GM12873 (cell line): ENCODE results near the gene TPMT.

Experiments used
- TF ChIP-seq, protein P1 (sequence below): IDR thresholded peaks from 2 replicates; pipeline ENCODE4 v1.5.1; 2012; ENCODE audit warnings: low read depth, mild to moderate bottlenecking, moderate library complexity, low read length, control low read depth; ENCODE audit not compliant: insufficient read depth; ENCODE audit errors: missing control alignments

The TPMT gene

DNA sequence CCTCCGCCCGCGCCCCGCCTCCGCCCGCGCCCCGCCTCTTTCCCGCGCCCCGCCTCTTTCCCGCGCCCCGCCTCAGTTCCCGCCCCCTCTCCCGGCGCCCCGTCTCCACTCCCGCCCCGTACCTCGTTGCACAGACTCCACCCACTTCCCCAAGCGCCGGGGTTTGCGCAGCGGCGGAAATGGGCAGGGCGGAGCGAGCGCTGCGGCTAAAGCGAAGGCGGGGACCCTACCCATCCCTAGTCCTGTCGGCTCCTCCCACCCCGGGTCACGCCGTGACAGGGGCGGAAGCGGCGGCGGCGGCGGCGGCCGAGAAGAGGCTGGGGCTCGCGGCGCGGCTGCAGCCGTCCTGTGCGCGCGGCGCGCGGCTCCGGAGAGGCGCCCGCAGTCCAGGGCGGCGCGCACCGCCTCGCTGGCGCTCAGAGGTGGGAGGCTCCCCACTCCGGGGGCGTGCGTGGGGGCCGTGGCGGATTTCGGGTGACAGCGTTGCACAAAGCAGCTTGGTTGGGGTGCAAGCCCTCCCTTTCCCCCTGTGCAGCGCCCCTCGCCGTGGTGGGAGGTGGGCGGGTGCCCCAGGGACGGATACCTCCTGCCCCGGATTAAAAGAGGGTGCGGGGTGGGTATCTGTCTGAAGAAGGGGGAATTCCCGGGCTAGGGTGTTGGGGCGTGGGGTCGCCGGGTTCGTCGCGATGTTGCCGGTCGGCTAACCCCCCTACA, 430 bp upstream of the TPMT start, which contains the start of gene KDM1B:
Gene KDM1B, plus strand, starts transcription at position 273 of the 714 bp plus-strand sequence. CDS start 4,474 bp downstream, outside the sequence.
- TF ChIP-seq, protein P1, sequence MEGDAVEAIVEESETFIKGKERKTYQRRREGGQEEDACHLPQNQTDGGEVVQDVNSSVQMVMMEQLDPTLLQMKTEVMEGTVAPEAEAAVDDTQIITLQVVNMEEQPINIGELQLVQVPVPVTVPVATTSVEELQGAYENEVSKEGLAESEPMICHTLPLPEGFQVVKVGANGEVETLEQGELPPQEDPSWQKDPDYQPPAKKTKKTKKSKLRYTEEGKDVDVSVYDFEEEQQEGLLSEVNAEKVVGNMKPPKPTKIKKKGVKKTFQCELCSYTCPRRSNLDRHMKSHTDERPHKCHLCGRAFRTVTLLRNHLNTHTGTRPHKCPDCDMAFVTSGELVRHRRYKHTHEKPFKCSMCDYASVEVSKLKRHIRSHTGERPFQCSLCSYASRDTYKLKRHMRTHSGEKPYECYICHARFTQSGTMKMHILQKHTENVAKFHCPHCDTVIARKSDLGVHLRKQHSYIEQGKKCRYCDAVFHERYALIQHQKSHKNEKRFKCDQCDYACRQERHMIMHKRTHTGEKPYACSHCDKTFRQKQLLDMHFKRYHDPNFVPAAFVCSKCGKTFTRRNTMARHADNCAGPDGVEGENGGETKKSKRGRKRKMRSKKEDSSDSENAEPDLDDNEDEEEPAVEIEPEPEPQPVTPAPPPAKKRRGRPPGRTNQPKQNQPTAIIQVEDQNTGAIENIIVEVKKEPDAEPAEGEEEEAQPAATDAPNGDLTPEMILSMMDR = no peak

DNA sequence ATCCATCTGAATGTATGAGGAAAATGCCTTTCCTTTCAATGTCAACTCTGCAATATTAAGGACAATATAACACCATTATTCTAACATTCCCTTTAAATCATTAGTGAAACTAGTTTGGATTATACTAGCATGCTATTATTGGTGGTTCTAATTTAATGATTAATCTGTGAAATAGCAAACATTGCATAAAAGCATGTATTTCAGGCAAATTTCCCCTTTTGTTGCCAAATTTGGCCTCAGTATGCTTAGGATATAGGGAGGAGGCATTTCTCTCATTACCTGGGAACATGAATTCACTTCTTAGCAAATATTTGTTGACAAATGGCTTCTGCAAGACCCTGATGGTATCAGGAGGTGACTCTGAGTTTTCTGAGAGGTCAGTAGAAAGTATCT, 1.6 kb downstream of the TPMT start:
- TF ChIP-seq, protein P1 = no peak

DNA sequence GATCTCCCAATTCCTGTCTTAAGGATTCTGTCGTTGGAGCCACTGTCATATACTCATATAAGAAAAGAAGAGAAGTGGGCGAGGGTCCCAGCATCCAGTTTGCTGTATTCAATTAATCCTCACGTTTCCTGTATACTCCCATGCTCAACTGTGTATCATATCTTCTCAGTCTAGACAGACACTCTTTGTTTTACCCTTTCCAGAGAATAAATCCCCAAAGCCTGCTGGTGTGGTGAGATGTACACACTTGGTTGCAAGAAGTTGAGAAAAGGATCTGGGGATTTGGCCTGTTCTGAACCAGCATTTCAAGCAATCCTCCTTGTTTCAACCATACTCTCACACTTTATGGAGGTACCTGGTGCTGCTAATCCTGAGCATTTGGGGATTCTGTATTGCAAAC, 3.1 kb downstream of the TPMT start:
- TF ChIP-seq, protein P1 = no peak

DNA sequence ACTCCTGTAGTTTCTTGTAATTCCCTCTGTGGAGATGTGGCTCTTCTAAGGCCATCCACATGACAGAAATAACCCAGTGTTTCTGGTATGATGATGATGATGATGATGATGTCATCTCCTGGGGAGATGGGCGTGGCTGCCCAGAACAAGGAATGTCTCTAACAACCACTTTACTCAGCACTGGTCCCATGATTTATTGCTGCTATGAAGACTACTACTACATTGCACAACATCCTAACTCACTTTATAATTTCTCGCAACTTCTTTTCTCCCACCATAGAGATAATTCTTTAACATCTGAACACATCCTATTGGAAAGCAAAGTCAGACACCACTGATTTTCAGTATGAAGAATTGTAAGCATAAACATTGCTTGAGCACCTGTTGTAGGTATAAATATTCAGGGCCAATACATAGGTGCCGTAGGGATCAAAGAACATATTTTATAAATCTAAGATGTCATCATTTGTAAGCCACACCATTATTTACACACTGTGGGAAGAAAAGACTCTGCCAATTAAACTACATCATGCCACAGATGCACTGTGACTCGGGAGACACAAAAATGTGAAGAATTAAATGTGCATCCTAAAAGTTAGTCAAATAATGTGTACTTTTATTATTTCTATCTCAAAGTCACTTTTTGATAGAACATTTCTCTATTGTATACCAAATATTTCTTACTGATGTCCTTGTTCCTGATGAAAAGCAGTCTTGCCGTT, 6.4 kb downstream of the TPMT start:
- TF ChIP-seq, protein P1 = no peak

DNA sequence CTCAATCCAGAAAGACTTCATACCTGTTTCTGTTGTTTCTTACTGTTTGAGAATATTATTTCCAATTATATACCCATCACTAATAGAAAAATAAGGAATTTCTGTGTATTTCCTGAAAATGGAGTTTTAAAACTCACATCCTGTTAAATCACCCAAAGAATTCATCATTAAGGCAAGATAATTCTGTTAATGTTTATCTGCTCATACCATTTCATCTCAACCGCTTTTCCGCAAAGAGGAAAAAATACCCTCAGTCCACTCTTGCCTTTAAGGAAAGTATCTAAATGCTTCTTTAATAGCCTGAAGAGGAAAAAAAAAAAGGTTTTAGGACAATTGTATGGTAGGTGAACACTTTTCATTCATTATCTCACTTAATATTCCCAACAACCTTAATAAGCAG, 7.3 kb downstream of the TPMT start:
- TF ChIP-seq, protein P1 = no peak

DNA sequence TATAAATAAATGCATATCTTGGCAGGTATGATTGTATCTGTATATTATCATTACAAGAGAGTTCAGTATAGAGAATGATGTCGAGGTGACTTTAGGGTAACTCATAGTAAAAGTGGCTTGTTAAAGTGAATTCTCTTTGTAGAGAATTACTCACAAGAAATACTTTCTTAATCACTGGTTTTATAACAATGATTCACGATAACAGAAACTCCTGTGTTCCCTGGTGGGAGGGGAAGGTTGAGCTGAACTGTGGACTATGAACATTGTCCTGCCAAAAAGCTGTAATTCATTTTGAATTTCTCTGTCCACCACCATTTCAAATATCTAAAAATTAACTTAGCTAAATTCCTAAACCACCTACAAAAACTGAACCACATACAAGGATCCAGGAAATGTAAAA, 7.7 kb downstream of the TPMT start:
- TF ChIP-seq, protein P1 = no peak

DNA sequence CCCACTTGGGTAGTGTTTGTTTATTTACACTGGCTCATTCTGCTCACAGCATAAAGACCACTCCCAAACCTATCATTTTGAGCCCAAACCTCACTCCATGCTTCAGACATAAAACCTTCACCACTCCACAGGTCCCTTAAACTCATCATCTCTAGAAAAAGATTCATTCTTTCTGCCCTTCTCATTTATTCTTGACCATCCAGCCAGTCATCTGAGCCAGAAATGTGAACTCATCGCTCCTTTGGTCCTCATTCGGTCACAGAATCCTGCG, 12.4 kb downstream of the TPMT start:
- TF ChIP-seq, protein P1 = no peak
